K562 (cell line): Measurements from ENCODE around the gene FBXW7. TPM values are rescaled to one million over a fixed set of nuclear protein-coding genes. Genes with fewer than 3 reads are reported as not detected.
A peak's percentile ranks its signal among the peaks of the same experiment; 100 is the strongest.

Experiments
- ATAC-seq: fragments of 200-7000 bp; cut with Tn5 transposase; 3 replicates; pipeline ENCODE4 v1.9.1; 2020; ENCODE audit warnings: moderate library complexity
- BruUV-seq: library from RNA; stranded (reverse); fragments of 400-500 nt; replicated peaks from 2 replicates; lab custom pipeline; 2021; lab: Mats Ljungman, UMichigan
- CTCF ChIA-PET: fragments of 300-600 bp; formaldehyde crosslinking; extraction: SDS; loops from one replicate; lab custom pipeline; 2021; ENCODE audit warnings: low intra/inter-chr PET ratio; lab: Yijun Ruan, JAX
- POLR2A ChIA-PET: fragments of 300-600, 350-650 bp; sonication (Branson Sonifier 250); formaldehyde crosslinking; extraction: SDS; loops from one replicate; lab custom pipeline; 2021; ENCODE audit warnings: antibody characterized with exemption, inconsistent platforms; lab: Yijun Ruan, JAX
- DNase-seq, 4 experiments: peaks; one replicate each; pipeline versions ENCODE4 v3.0.0 to v3.0.0-alpha.2; 2011 to 2018; ENCODE audit warnings: low spot score in 3 of 4, mixed read lengths in 3 of 4; ENCODE audit errors: extremely low read depth in 1 of 4
- FAIRE-seq: peaks from 2 replicates; lab custom pipeline; 2011; peaks lifted over from hg19 to GRCh38; lab: Jason Lieb, UNC
- H2AFZ ChIP-seq: 2 replicates; pipeline ENCODE4 v1.6.0; 2011; ENCODE audit warnings: low read depth, low read length, control low read depth, inconsistent platforms
- H3K27ac ChIP-seq: fragments of 200-600 bp; 3 replicates; pipeline ENCODE4 v1.8.0; 2011; ENCODE audit warnings: low read depth, mild to moderate bottlenecking, control low read depth, inconsistent platforms, low read length, moderate library complexity, mixed read lengths; ENCODE audit errors: extremely low read depth
- H3K27me3 ChIP-seq, 2 experiments: fragments of 300-600 bp in 1 of 2; 2 replicates in 1 of 2; 3 replicates in 1 of 2; pipeline versions ENCODE4 v1.6.0 to v1.8.0; 2011; ENCODE audit warnings: inconsistent platforms in 2 of 2, low read length in 2 of 2, mild to moderate bottlenecking in 1 of 2, mixed read lengths in 1 of 2, moderate library complexity in 1 of 2; ENCODE audit not compliant: control insufficient read depth in 2 of 2, insufficient read depth in 2 of 2
- H3K36me3 ChIP-seq: fragments of 300-600 bp; 3 replicates; pipeline ENCODE4 v1.8.0; 2011; ENCODE audit warnings: mild to moderate bottlenecking, low read length, inconsistent platforms; ENCODE audit not compliant: control insufficient read depth, insufficient read depth
- H3K4me1 ChIP-seq, 2 experiments: fragments of 200-600 bp in 1 of 2; replicated peaks in 1 of 2; 2 replicates in 1 of 2; 3 replicates in 1 of 2; pipeline versions ENCODE4 v1.5.1 to v1.8.0; 2011; ENCODE audit warnings: inconsistent platforms in 2 of 2, low read length in 2 of 2, mild to moderate bottlenecking in 1 of 2, mixed read lengths in 1 of 2, moderate library complexity in 1 of 2; ENCODE audit not compliant: control insufficient read depth in 2 of 2, insufficient read depth in 2 of 2
- H3K4me2 ChIP-seq: 2 replicates; pipeline ENCODE4 v1.6.1; 2011; ENCODE audit warnings: low read length, control low read depth, inconsistent platforms, mixed read lengths; ENCODE audit not compliant: insufficient read depth
- H3K4me3 ChIP-seq: fragments of 200-600 bp; sonication (generic), shearing (Covaris generic); 2 replicates; pipeline ENCODE4 v1.5.1; 2016; ENCODE audit warnings: control low read depth, inconsistent platforms
- H3K79me2 ChIP-seq: fragments of 200-600 bp; 3 replicates; pipeline ENCODE4 v1.8.0; 2011; ENCODE audit warnings: low read length, inconsistent platforms; ENCODE audit not compliant: control insufficient read depth, insufficient read depth
- H3K9ac ChIP-seq, 2 experiments: 2 replicates each; pipeline versions ENCODE4 v1.6.0 to v1.6.1; 2011; ENCODE audit warnings: low read depth in 2 of 2, low read length in 2 of 2, control low read depth in 1 of 2, inconsistent platforms in 1 of 2, mild to moderate bottlenecking in 1 of 2, mixed read lengths in 1 of 2; ENCODE audit not compliant: insufficient read depth in 1 of 2
- H3K9me1 ChIP-seq: one replicate; pipeline ENCODE4 v1.6.0; 2011; ENCODE audit warnings: inconsistent platforms, mild to moderate bottlenecking, low read length, moderate library complexity; ENCODE audit not compliant: control insufficient read depth, insufficient read depth
- H3K9me3 ChIP-seq: replicated peaks from 2 replicates; pipeline ENCODE4 v1.5.1; 2011; ENCODE audit warnings: low read depth, low read length, inconsistent platforms; ENCODE audit not compliant: control insufficient read depth, insufficient read depth
- H4K20me1 ChIP-seq: replicated peaks from 2 replicates; pipeline ENCODE4 v1.6.1; 2011; ENCODE audit warnings: low read length, inconsistent platforms, mixed read lengths; ENCODE audit not compliant: control insufficient read depth, insufficient read depth
- HOXB6 ChIP-seq: fragments of 250-450 bp; sonication (Bioruptor Pico); IDR thresholded peaks from 2 replicates; pipeline ENCODE4 v1.5.1; 2022; ENCODE audit warnings: mild to moderate bottlenecking, borderline replicate concordance
- POLR2G ChIP-seq: fragments of 200-400 bp; formaldehyde crosslinking; IDR thresholded peaks from 2 replicates; pipeline ENCODE4 v1.6.1; 2017; ENCODE audit warnings: low read depth, mild to moderate bottlenecking, antibody characterized with exemption, low read length, moderate library complexity
- RBFOX2 ChIP-seq: fragments of 200-400 bp; formaldehyde crosslinking; IDR thresholded peaks from 2 replicates; pipeline ENCODE4 v1.6.1; 2017; ENCODE audit warnings: low read depth, mild to moderate bottlenecking, low read length, moderate library complexity
- ZFP36 ChIP-seq: fragments of 150-350 bp; IDR thresholded peaks from 2 replicates; pipeline ENCODE4 v1.6.1; 2018; ENCODE audit warnings: low read length, low read depth; ENCODE audit not compliant: partially characterized antibody
- ZNF511 ChIP-seq: sonication (generic); formaldehyde crosslinking; IDR thresholded peaks from 2 replicates; pipeline ENCODE4 v1.8.0; 2022; ENCODE audit warnings: mild to moderate bottlenecking, missing genetic modification reagents
- WGBS: fragments of 100-300 bp; shearing (Covaris generic); methylation state at CpG from one replicate; pipeline ENCODE4 v1.1.6; 2016; ENCODE audit warnings: low coverage, mixed read lengths; ENCODE audit not compliant: insufficient coverage; ENCODE audit errors: missing lambda C conversion rate; 5-methylcytosine and 5-hydroxymethylcytosine counted together
- in situ Hi-C: fragments of 300-500 bp; cut with MboI; formaldehyde crosslinking; loops from 4 replicates; pipeline ENCODE4 v1.15.0; 2018; ENCODE audit warnings: inconsistent platforms, mixed read lengths
- intact Hi-C: fragments of 100-400 bp; cut with micrococcal nuclease; formaldehyde crosslinking; loops from 2 replicates; pipeline ENCODE4 v1.14.2; 2022
- polyA plus RNA-seq, 8 experiments: library from polyadenylated mRNA; depleted of rRNA in 4 of 8; stranded (reverse) in 5 of 8; unstranded in 3 of 8; fragments of >200 nt; fragmentation: Nextera tagmentation in 2 of 8; fragmentation: Illumina TruSeq in 1 of 8; extraction: Ambion mirVana in 2 of 8; extraction: Trizol in 1 of 8; gene quantifications; 2 replicates each; pipeline versions ENCODE4 v1.2.1 to v1.2.3, GENCODE V29; 2011 to 2014; ENCODE audit warnings: inconsistent platforms in 1 of 8, missing spikeins in 1 of 8
- total RNA-seq, 7 experiments: library from RNA; depleted of rRNA in 6 of 7; stranded (reverse); fragments of >200 nt in 6 of 7; fragmentation: Illumina TruSeq in 2 of 7; extraction: Trizol in 2 of 7; gene quantifications; 2 replicates each; pipeline versions ENCODE4 v1.2.1 to v1.2.3, GENCODE V29; 2011 to 2021; ENCODE audit warnings: low replicate concordance in 1 of 7

Gene FBXW7
- total and polyA plus RNA-seq, 9 of the 15 experiments (the other 6 are each of a cell fraction or from before 2014, with no cell fraction given), result 6.8 to 44.2 (median 16.4) TPM

- ChIA-PET POLR2A (interaction anchor here (1.0 to 1.1 kb wide), 2 partner anchors 17 to 91 kb away, joined by 3 to 4 read pairs; no protein-coding TSS in a partner anchor), CTCF (no interaction called here)
- no peak overlapping the region for H3K4me3 ChIP-seq
- H3K36me3 ChIP-seq, result peaks cover 15% of the 10 kb centered on the region; the same call in 2 of the 3 replicates
- no peak for ATAC-seq
- peaks cover 10 to 25% of the 10 kb centered on the region in 2 experiments for H3K4me1 ChIP-seq
- in situ Hi-C loops (no loop called here), intact Hi-C loops (no loop called here)
- H3K27ac ChIP-seq, result no peak overlapping the region
- no peaks in the 10 kb centered on the region; the same call in 1 of the 2 replicates for H3K9me3 ChIP-seq
- no TSS peak for BruUV-seq
- H3K9me1 ChIP-seq, result no peaks in the 10 kb centered on the region
- no peak for DNase-seq
- H3K9ac ChIP-seq, result no peak overlapping the region
- H3K4me2 ChIP-seq, result no peak overlapping the region
- no peaks in the 10 kb centered on the region for H3K27me3 ChIP-seq
- 95% methylated on average over 16 of the region's 16 CpGs for whole genome bisulfite sequencing
- TF ChIP-seq RBFOX2 (0 out of 2 replicates have a peak, but pooled peaks have one; percentile 34), HOXB6 (CRISPR knock-in tag) (no peak), ZFP36 (peak; percentile 14), POLR2G (0 out of 2 replicates have a peak, but pooled peaks have one; percentile 21), ZNF511 (no peak)
- FAIRE-seq, result no peak
- peaks cover 42% of the 10 kb centered on the region for H3K79me2 ChIP-seq
- H2AFZ ChIP-seq, result no peak overlapping the region
- H4K20me1 ChIP-seq, result no peaks in the 10 kb centered on the region; the same call in 1 of the 2 replicates
Observed at GRCh38 chr4:152539556-152540292, 3.8 kb upstream of the FBXW7 start.
